Psoas muscle (tissue), 8 donors: ENCODE data around the gene AVPR2. TPM values are rescaled to one million over a fixed set of nuclear protein-coding genes. Genes with fewer than 3 reads are reported as not detected.

Source experiments
- ATAC-seq, 4 donors: fragments of 200-7000 bp; cut with Tn5 transposase; one replicate each; pipeline ENCODE4 v1.9.1; 2020; ENCODE audit warnings: moderate library complexity in 3 of 4, mild to moderate bottlenecking in 2 of 4
- DNase-seq, 2 donors: peaks; one replicate each; pipeline ENCODE4 v3.0.0-alpha.2; 2020
- H3K27ac ChIP-seq: fragments of 200-600 bp; one replicate; pipeline ENCODE4 v1.8.0; 2022
- H3K27me3 ChIP-seq, 3 donors: fragments of 200-600 bp in 1 of 3; one replicate each; pipeline versions ENCODE4 v1.6.1 to v1.8.0; 2013 to 2022; ENCODE audit warnings: low read length in 2 of 3, mild to moderate bottlenecking in 2 of 3, moderate library complexity in 1 of 3; ENCODE audit not compliant: insufficient read depth in 3 of 3
- H3K36me3 ChIP-seq, 2 donors: fragments of 200-600 bp in 1 of 2; one replicate each; pipeline versions ENCODE4 v1.6.1 to v1.8.0; 2013 to 2022; ENCODE audit warnings: low read depth in 1 of 2, mild to moderate bottlenecking in 1 of 2, moderate library complexity in 1 of 2; ENCODE audit not compliant: insufficient read depth in 1 of 2
- H3K4me1 ChIP-seq: fragments of 200-600 bp; one replicate; pipeline ENCODE4 v1.8.0; 2022
- H3K4me3 ChIP-seq: fragments of 200-600 bp; one replicate; pipeline ENCODE4 v1.8.0; 2022; ENCODE audit warnings: mild to moderate bottlenecking
- H3K9me3 ChIP-seq: fragments of 200-600 bp; one replicate; pipeline ENCODE4 v1.8.0; 2022
- CTCF ChIP-seq: fragments of 200-600 bp; IDR thresholded peaks from one replicate; pipeline ENCODE4 v1.8.0; 2022; ENCODE audit warnings: antibody characterized with exemption
- WGBS, 3 donors: extraction: QIAGEN DNeasy Blood & Tissue Kit; methylation state at CpG; one replicate each; pipeline versions ENCODE4 v1.1.6 to v1.1.7; 2013; 5-methylcytosine and 5-hydroxymethylcytosine counted together
- intact Hi-C, 2 donors: fragments of 100-400 bp; cut with DNase I; formaldehyde crosslinking; loops; one replicate each; pipeline versions ENCODE4 v1.11.0 to v1.14.2; 2022
- polyA plus RNA-seq, 3 donors: library from polyadenylated mRNA; stranded (reverse); fragments of 200-250 nt; gene quantifications; one replicate each; pipeline ENCODE4 v1.2.3, GENCODE V29; 2013
- total RNA-seq, 4 donors: library from RNA; stranded (reverse); fragmentation: NEBNext Ultra II Directional in 2 of 4; extraction: Animal tissue kit (Norgen Biotek cat#: 25700) in 2 of 4; gene quantifications; one replicate each; pipeline versions ENCODE4 v1.2.1 to v1.2.4, GENCODE V29; 2021 to 2023
- donor health status: healthy with polysubstance abuse.
- donor health status: DM: no; HTN: no; CAD: no; lungs with moderate emphysema.
- donor health status: Bipolar disorder and iron deficiency.
- donor health status: healthy.
- donor health status: DM: yes; HTN: yes; CAD: no.
- donor health status: DM: no; HTN: no; CAD: no.
- donor health status: DM: no; HTN: no; CAD: no.
- donor health status: DM: yes; HTN: yes; CAD: no.

AVPR2 gene
- total and polyA plus RNA-seq, 7 donors = 1.3 to 4.8 (median 2.1) TPM

DNA sequence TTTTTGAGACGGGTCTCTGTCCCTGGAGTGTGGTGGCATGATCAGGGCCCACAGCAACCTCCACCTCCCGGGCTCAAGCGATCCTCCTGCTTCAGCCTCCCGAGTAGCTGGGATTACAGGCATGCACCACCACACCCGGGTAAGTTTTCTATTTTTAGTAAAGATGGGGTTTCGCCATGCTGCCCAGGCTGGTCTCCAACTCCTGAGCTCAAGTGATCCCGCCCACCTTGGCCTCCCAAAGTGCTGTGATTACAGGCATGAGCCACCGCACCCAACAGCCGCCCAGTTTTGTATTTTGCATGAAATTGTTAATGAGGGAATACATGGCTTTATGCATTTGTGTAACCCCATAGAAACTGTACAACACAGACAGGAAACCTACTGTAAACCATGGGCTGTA is 24.4 kb downstream of the AVPR2 start:
- TF ChIP-seq CTCF = no peak
- no peaks in the 10 kb centered on the region for H3K27me3 ChIP-seq
- H3K9me3 ChIP-seq = no peaks in the 10 kb centered on the region
- H3K27ac ChIP-seq = peak overlapping the region; percentile 94
- 24 to 38% (median 30%) methylated on average over 9 of the region's 9 CpGs for WGBS, 3 donors
- intact Hi-C loops = no loop called here
- H3K4me3 ChIP-seq = peak overlapping the region; percentile 86
- H3K4me1 ChIP-seq = peaks cover 31% of the 10 kb centered on the region
- DNase-seq (no peak), ATAC-seq (peak in 1 of 4 donors; percentile 11)
- peaks cover 3 to 48% of the 10 kb centered on the region in 2 donors for H3K36me3 ChIP-seq

DNA sequence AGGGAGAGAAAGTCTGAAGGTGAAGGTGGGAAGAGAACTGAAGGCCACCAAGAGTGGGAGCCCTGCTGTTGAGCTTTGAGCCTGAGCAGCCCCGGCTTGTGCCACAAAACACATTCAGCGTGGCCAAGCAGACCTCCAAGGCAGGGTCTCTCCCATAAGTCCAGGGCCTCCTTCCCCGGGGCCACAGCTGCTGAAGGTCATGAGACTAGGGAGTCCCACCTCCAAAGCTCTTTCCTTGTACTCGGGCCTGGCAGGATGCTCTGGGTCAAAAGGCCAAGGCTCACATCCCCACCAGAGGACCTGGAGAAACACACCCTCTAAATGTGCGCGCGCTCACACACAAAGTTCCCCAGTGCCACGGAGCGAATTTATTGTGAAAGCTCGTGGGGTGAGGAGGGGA is 25.1 kb downstream of the AVPR2 start:
- TF ChIP-seq CTCF = no peak
- no peak overlapping the region for H3K4me3 ChIP-seq
- H3K27ac ChIP-seq = no peak overlapping the region
- H3K27me3 ChIP-seq = no peaks in the 10 kb centered on the region
- intact Hi-C loops = no loop called here
- H3K4me1 ChIP-seq = peaks cover 35% of the 10 kb centered on the region
- 79 to 82% (median 81%) methylated on average over 10 of the region's 10 CpGs for WGBS, 3 donors
- H3K36me3 ChIP-seq = peaks cover 3 to 48% of the 10 kb centered on the region in 2 donors
- DNase-seq = no peak
- ATAC-seq = no peak
- no peaks in the 10 kb centered on the region for H3K9me3 ChIP-seq

DNA sequence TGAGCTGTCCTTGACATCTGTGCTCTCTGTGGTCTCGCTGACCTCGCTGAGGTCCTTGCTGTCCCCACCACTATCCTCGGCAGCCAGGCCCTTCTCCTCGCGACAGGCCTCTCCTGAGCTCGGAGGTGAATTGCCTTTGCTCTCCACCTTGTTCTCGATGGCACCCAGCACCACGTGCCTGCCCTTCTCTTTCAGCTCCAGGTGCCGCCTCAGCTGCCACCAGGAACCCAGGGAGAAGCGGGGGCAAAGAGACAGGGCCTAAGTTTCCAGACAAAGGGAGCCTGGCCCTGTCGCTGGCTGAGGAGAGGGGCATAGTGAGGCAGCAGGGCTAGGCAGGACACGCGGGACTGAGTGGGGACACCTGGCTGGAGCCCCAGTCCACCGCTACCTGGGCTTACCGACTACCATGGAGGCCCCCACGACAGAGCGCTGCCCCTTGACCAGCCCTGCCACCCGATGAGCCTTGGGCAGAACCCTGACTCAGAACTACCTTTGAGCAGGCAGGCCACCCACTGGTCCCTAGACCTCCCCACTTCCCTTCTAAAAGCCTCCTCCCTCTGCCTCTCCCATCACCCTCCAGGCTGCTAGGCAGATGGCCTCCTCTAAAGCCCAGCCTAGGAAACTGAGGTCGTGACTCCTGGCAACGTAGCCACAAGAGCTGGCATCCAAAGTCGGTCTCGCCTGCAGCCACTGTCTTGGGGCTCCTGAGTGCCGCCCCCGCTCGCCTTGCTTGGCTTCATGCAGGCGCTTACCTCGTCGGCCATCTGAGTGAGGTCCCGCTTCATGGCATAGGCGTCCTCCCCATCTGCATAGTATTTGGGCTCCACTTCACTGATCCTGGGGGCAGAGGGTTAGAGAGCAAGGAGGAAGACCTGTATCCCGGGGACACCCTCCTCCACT is 25.8 kb downstream of the AVPR2 start:
- Histone ChIP-seq H3K27ac (no peak overlapping the region), H3K4me1 (peaks cover 35% of the 10 kb centered on the region), H3K9me3 (no peaks in the 10 kb centered on the region), H3K36me3 (peaks cover 3 to 48% of the 10 kb centered on the region in 2 donors), H3K4me3 (no peak overlapping the region), H3K27me3 (no peaks in the 10 kb centered on the region)
- no peak for DNase-seq
- WGBS, 3 donors = 87 to 89% (median 87%) methylated on average over 21 to 31 of the region's 31 CpGs
- no peak for TF ChIP-seq CTCF
- intact Hi-C loops = no loop called here
- no peak for ATAC-seq

GRCh38 chrX:153931151-153931550 is 26.7 kb downstream of the AVPR2 start:
- Histone ChIP-seq H3K36me3 (peaks cover 3 to 48% of the 10 kb centered on the region in 2 donors), H3K4me1 (peaks cover 39% of the 10 kb centered on the region), H3K27ac (no peak overlapping the region), H3K27me3 (no peaks in the 10 kb centered on the region), H3K9me3 (no peaks in the 10 kb centered on the region), H3K4me3 (no peak overlapping the region)
- intact Hi-C loops = no loop called here
- 69 to 88% (median 83%) methylated on average over 4 to 8 of the region's 8 CpGs for WGBS, 3 donors
- ATAC-seq = no peak
- DNase-seq = no peak
- TF ChIP-seq CTCF = no peak
